ENCODE results near the gene MAPK7. TPM values are rescaled to one million over a fixed set of nuclear protein-coding genes. Genes with fewer than 3 reads are reported as not detected.

MAPK7 gene
- total RNA-seq, 1 donor from 2014 or later = 18.9 TPM

- Mint-ChIP-seq H3K27ac (no peak overlapping the region), H3K36me3 (ENCODE audit: low read depth) (no peaks in the 10 kb centered on the region), H3K27me3 (ENCODE audit: low read depth) (peaks cover 16% of the 10 kb centered on the region), H3K9me3 (no peaks in the 10 kb centered on the region), H3K4me3 (ENCODE audit: low read depth) (peak overlapping the region; percentile 51), H3K4me1 (ENCODE audit: low read depth) (peaks cover 3% of the 10 kb centered on the region)
- intact Hi-C loops (cut with micrococcal nuclease) = no loop called here
- no peak for DNase-seq (ENCODE audit: low spot score)
Measured at GRCh38 chr17:19361326-19361725, 17.0 kb upstream of the MAPK7 start.

DNA sequence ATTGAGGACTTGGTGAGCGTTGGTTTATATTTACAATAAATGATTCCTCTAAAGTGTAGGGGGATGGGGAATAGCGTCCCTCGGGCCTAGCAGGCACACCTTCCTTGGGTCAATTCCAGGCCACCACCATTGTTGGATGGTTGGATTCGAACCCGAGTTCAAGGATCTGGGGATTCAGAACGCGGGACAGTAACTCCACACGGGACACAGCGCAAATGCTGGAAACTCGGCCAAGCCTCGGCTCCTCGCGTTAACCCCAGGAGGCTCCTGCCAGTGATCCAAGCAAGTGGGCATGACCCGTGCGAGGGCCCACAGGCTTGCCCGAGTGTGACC lies 16.4 kb upstream of the MAPK7 start:
- Mint-ChIP-seq H3K36me3 (ENCODE audit: low read depth) (no peaks in the 10 kb centered on the region), H3K4me1 (ENCODE audit: low read depth) (peaks cover 3% of the 10 kb centered on the region), H3K27me3 (ENCODE audit: low read depth) (peaks cover 16% of the 10 kb centered on the region), H3K9me3 (no peaks in the 10 kb centered on the region), H3K4me3 (ENCODE audit: low read depth) (peak overlapping the region; percentile 70), H3K27ac (no peak overlapping the region)
- no peak for DNase-seq (ENCODE audit: low spot score)
- intact Hi-C loops (cut with micrococcal nuclease) = loop anchor here (1.0 kb wide), 2 partner anchors 16 to 85 kb away; partner anchors contain the start of gene MAPK7

- Mint-ChIP-seq H3K4me3 (ENCODE audit: low read depth) (peak within 1 kb of the TSS; percentile 85), H3K27ac (peak within 1 kb of the TSS; percentile 29), H3K9me3 (no peaks in the 10 kb centered on the region), H3K27me3 (ENCODE audit: low read depth) (peaks cover 16% of the 10 kb centered on the region), H3K4me1 (ENCODE audit: low read depth) (peaks cover 3% of the 10 kb centered on the region), H3K36me3 (ENCODE audit: low read depth) (no peaks in the 10 kb centered on the region)
- peak; percentile 84 for DNase-seq (ENCODE audit: low spot score)
- intact Hi-C loops (cut with micrococcal nuclease) = loop anchor here (1.0 kb wide), 2 partner anchors 16 to 85 kb away; partner anchors contain the start of gene MAPK7
Measured at GRCh38 chr17:19362277-19363113, 15.8 kb upstream of the MAPK7 start, which contains the start of gene B9D1. B9D1 (minus strand) TSS chr17:19362723; CDS start chr17:19362569, 154 bp downstream.

- DNase-seq (ENCODE audit: low spot score) = no peak
- Mint-ChIP-seq H3K27ac (no peak overlapping the region), H3K36me3 (ENCODE audit: low read depth) (no peaks in the 10 kb centered on the region), H3K9me3 (no peaks in the 10 kb centered on the region), H3K4me3 (ENCODE audit: low read depth) (peak overlapping the region; percentile 85), H3K4me1 (ENCODE audit: low read depth) (peaks cover 3% of the 10 kb centered on the region), H3K27me3 (ENCODE audit: low read depth) (peaks cover 15% of the 10 kb centered on the region)
- intact Hi-C loops (cut with micrococcal nuclease) = no loop called here
Measured at GRCh38 chr17:19363114-19363438, 15.2 kb upstream of the MAPK7 start.

- H3K36me3 Mint-ChIP-seq (ENCODE audit: low read depth) = no peaks in the 10 kb centered on the region
- no peak overlapping the region for H3K27ac Mint-ChIP-seq
- intact Hi-C loops (cut with micrococcal nuclease) = no loop called here
- peaks cover 7% of the 10 kb centered on the region for H3K4me1 Mint-ChIP-seq (ENCODE audit: low read depth)
- no peaks in the 10 kb centered on the region for H3K9me3 Mint-ChIP-seq
- peaks cover 13% of the 10 kb centered on the region for H3K27me3 Mint-ChIP-seq (ENCODE audit: low read depth)
- H3K4me3 Mint-ChIP-seq (ENCODE audit: low read depth) = no peak overlapping the region
- no peak for DNase-seq (ENCODE audit: low spot score)
Measured at GRCh38 chr17:19363460-19364035, 14.8 kb upstream of the MAPK7 start.

DNA sequence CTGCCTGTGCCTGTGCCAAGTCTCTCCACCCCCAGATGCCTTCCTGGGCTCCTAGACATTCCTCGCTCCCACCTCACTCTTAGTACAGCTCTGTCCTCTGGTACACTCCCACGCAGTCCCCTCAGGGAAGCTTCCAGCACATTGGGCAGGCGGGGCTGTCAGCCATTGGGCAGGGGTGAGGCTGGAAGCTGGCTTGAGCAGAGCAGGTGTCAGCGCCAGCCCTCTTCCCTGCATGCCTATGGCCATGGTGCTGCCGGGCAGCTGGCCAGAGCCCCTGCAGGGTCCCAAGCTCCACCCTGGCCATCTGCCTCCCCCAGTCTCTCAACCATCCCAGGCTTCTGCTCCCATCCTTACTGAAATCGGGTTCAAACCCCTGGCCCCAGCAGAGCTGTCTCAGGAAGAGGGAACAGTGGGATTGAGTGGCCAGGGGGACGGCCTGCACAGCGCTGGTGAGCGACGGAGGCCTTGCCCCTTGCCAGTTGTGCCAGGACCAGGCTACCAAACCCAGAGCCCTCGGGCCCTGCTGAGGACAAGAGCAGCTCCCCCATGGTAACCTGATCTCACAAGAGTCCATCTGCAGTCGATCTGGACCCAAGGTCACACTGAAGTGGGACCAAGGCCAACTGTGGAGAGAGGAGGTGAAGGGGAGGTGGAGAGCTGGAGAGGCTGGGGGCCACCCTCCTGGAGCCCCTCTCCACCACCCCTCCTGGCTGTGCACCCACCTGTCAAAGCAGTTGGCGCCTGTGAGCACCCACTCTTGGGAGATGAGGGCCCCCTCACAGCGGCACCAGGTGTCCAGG lies 13.4 kb upstream of the MAPK7 start:
- H3K36me3 Mint-ChIP-seq (ENCODE audit: low read depth) = no peaks in the 10 kb centered on the region
- no peak overlapping the region for H3K4me3 Mint-ChIP-seq (ENCODE audit: low read depth)
- no peaks in the 10 kb centered on the region for H3K9me3 Mint-ChIP-seq
- H3K27ac Mint-ChIP-seq = no peak overlapping the region
- DNase-seq (ENCODE audit: low spot score) = no peak
- H3K4me1 Mint-ChIP-seq (ENCODE audit: low read depth) = peaks cover 17% of the 10 kb centered on the region
- intact Hi-C loops (cut with micrococcal nuclease) = no loop called here
- peaks cover 10% of the 10 kb centered on the region for H3K27me3 Mint-ChIP-seq (ENCODE audit: low read depth)

DNA sequence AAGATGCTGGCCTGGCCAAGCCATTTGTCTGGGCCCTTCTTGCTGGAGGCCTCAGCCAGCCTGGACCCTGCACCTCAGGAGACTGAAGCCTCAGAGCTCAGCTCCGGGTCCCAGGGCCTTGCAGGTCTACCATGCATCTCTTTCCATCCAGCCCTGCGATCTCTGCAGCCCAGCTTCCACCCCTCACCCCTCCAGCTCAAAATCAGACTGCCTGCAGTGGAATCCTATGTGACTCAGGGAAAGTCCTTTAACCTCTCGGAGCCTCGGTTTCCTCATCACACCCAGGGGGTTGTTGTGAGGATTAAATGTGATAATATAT lies 12.8 kb upstream of the MAPK7 start:
- no peak overlapping the region for H3K4me3 Mint-ChIP-seq (ENCODE audit: low read depth)
- intact Hi-C loops (cut with micrococcal nuclease) = no loop called here
- DNase-seq (ENCODE audit: low spot score) = no peak
- no peaks in the 10 kb centered on the region for H3K36me3 Mint-ChIP-seq (ENCODE audit: low read depth)
- no peak overlapping the region for H3K27ac Mint-ChIP-seq
- no peaks in the 10 kb centered on the region for H3K9me3 Mint-ChIP-seq
- peaks cover 6% of the 10 kb centered on the region for H3K27me3 Mint-ChIP-seq (ENCODE audit: low read depth)
- H3K4me1 Mint-ChIP-seq (ENCODE audit: low read depth) = peaks cover 22% of the 10 kb centered on the region

DNA sequence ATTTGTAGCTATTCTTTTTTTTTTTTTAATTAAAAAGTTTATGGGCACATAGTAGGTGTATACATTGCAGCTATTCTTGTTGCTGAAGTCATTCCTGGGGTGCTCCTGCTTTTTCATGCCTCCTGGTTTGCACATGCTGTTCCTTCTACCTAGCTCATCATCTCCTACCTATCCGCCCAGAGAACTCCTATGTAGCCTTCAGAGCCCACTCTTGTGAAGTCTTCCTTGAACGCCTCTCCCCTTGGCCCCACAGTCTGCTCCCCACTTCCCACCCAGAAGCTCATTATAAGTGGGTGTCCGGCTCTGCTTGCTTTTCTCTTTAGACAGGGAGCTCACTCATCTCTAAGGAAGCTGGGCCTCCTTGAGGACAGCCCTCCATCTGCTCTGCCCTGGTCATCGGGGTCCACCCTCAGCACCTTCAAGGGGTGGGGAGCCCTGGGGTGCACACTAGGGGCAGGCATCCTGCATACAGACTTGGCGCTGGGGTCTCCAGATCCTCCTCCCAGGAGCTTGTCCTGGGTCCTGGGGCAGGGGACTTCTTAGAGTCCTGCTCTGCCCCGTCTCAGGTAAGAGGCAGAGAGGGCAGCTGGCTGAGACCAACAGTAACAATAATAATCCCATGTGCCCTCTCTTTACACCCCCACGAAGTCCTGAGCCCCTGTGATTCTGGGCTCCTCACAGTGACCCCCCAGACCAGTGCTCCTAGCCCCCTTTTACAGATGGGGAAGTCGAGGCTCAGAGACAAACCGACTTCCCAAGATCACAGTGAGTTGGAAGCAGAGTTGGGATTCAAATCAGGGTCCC lies 12.3 kb upstream of the MAPK7 start:
- Mint-ChIP-seq H3K27me3 (ENCODE audit: low read depth) (peaks cover 6% of the 10 kb centered on the region), H3K4me1 (ENCODE audit: low read depth) (peaks cover 26% of the 10 kb centered on the region), H3K27ac (no peak overlapping the region), H3K4me3 (ENCODE audit: low read depth) (no peak overlapping the region), H3K9me3 (no peaks in the 10 kb centered on the region), H3K36me3 (ENCODE audit: low read depth) (no peaks in the 10 kb centered on the region)
- no peak for DNase-seq (ENCODE audit: low spot score)
- intact Hi-C loops (cut with micrococcal nuclease) = no loop called here

- Mint-ChIP-seq H3K36me3 (ENCODE audit: low read depth) (no peaks in the 10 kb centered on the region), H3K9me3 (no peaks in the 10 kb centered on the region), H3K27ac (no peak overlapping the region), H3K4me1 (ENCODE audit: low read depth) (peaks cover 29% of the 10 kb centered on the region), H3K4me3 (ENCODE audit: low read depth) (no peak overlapping the region), H3K27me3 (ENCODE audit: low read depth) (peaks cover 3% of the 10 kb centered on the region)
- intact Hi-C loops (cut with micrococcal nuclease) = no loop called here
- no peak for DNase-seq (ENCODE audit: low spot score)
Measured at GRCh38 chr17:19366637-19366972, 11.7 kb upstream of the MAPK7 start.

DNA sequence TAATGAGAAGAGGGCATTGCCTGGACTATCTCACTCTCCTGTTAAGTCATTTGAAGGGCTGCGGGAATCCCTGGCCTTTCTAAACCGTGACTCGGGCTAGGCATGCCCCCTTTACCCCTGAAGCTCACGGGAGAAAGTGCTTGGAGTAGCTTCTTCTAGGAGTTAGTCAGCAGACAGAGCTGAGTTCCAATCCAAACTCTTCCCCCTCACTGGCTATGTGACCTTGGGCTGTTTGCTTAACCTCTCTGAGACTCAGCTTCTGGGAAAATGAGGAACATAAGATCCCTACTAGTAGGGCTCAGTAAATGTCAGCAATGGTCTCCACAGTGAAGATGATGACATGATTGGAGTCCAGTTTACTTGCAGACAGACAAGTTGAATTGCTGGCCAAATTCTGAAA lies 10.1 kb upstream of the MAPK7 start:
- Mint-ChIP-seq H3K27me3 (ENCODE audit: low read depth) (peaks cover 3% of the 10 kb centered on the region), H3K36me3 (ENCODE audit: low read depth) (no peaks in the 10 kb centered on the region), H3K4me3 (ENCODE audit: low read depth) (no peak overlapping the region), H3K27ac (no peak overlapping the region), H3K9me3 (no peaks in the 10 kb centered on the region), H3K4me1 (ENCODE audit: low read depth) (peaks cover 36% of the 10 kb centered on the region)
- no peak for DNase-seq (ENCODE audit: low spot score)
- intact Hi-C loops (cut with micrococcal nuclease) = no loop called here

DNA sequence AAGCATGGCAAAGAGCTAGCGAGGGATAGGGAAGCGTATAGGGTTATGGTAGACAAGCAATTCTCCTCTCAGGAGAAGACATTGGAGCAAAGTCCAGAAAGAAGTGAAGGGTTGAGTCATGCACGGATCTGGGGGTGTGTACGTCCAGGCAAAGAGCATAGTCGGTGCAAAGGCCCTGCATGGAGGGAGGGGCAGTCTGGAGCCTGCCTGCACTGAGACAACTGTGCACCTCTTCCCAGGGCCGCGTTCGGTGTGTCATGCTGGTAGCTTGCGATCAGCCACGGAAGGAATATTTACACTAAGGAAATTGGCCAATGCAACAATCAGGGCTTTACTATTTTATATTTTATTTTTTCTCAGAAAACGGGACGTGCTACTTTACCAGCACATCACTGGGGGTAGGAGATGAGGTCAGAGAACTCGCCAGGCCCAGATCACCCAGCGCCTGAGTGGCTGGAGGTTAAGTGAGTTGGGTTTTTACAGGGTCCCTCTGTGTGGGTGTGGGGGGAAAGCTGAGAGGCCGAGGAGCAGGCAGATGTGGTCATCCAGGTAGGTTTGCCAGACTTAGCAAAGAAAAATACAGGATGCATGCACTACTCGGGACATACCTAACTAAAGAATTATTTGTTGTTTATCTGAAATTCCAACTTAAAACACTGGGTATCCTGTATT lies 9.1 kb upstream of the MAPK7 start:
- Mint-ChIP-seq H3K27me3 (ENCODE audit: low read depth) (no peaks in the 10 kb centered on the region), H3K4me1 (ENCODE audit: low read depth) (peaks cover 40% of the 10 kb centered on the region), H3K4me3 (ENCODE audit: low read depth) (no peak overlapping the region), H3K9me3 (no peaks in the 10 kb centered on the region), H3K36me3 (ENCODE audit: low read depth) (no peaks in the 10 kb centered on the region), H3K27ac (no peak overlapping the region)
- no peak for DNase-seq (ENCODE audit: low spot score)
- intact Hi-C loops (cut with micrococcal nuclease) = no loop called here

DNA sequence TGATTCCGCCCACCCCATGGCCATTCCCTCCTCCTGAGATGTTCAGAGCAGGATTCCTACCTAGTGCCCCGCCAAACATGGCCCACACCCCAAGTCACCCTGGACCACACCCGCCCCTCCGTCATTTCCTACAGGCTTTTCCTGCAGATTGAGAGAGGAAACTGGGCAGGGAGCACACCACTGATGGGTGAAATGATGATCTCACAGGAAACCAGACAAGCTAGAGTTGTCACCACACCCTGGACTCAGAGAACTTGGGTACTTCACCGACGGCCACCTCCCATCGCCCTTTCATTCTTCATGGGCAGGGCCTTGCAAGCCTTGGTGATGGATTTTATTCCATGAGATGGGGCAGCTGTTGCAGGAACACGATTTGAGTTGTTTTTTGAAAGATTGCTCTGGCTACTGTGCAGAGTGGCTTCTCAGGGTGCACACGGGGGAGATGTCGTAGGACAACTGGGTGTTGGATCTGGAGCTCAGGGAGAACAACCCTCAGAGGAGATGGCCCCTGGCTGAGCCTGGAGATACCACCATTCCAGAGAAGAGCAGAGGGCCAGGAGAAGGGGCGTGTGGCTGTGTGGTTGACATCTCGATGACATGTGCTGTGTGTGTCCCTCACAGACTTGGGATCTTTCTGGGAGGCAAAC lies 8.3 kb upstream of the MAPK7 start:
- intact Hi-C loops (cut with micrococcal nuclease) = loop anchor here (10.0 kb wide), 2 partner anchors 275 to 395 kb away; partner anchors contain the start of gene ALDH3A2
- Mint-ChIP-seq H3K27me3 (ENCODE audit: low read depth) (no peaks in the 10 kb centered on the region), H3K4me3 (ENCODE audit: low read depth) (peak overlapping the region; percentile 43), H3K4me1 (ENCODE audit: low read depth) (peaks cover 45% of the 10 kb centered on the region), H3K27ac (peak overlapping the region; percentile 71), H3K36me3 (ENCODE audit: low read depth) (no peaks in the 10 kb centered on the region), H3K9me3 (no peaks in the 10 kb centered on the region)
- peak; percentile 50 for DNase-seq (ENCODE audit: low spot score)

Data from activated T-helper 2 cell treated with anti-CD3 and anti-CD28 coated beads, Interferon-gamma antibody, Interleukin-2, Interleukin-4, amounts not matched to agents 10 μg/mL and 5 μg/mL and 100 μg/mL, durations not matched to agents 14 hours and 24 hours and 36 hours (primary cell).